RCC 7860 (cell line): Measurements from ENCODE around the gene KCNQ5.
"Not testable (repeated sequence)": the region's sequence is repeated elsewhere in the genome, so short reads cannot be mapped to it uniquely, and the experiment has no call there.

Experiments used
- DNase-seq: peaks from one replicate; pipeline ENCODE4 v3.0.0-alpha.2; 2015; ENCODE audit warnings: low spot score
- FAIRE-seq: peaks from 2 replicates; lab custom pipeline; 2012; peaks lifted over from hg19 to GRCh38; lab: Jason Lieb, UNC

The KCNQ5 gene

GRCh38 chr6:73216859-73217258 lies 595.0 kb downstream of the KCNQ5 start:
- DNase-seq (no peak), FAIRE-seq (no peak)

GRCh38 chr6:73225396-73225795 lies 603.5 kb downstream of the KCNQ5 start, which contains the start of gene KHDC1L:
TSS of gene KHDC1L (minus strand) at chr6:73225496. CDS start at chr6:73225408, 88 bp downstream.
- FAIRE-seq, result no peak
- no peak for DNase-seq

GRCh38 chr6:73227606-73228255 lies 605.9 kb downstream of the KCNQ5 start:
- FAIRE-seq (no peak), DNase-seq (no peak)

GRCh38 chr6:73231986-73232391 lies 610.1 kb downstream of the KCNQ5 start:
- no peak for FAIRE-seq
- no peak for DNase-seq

- no peak for FAIRE-seq
- no peak for DNase-seq
Observed at GRCh38 chr6:73233048-73233447, 611.2 kb downstream of the KCNQ5 start.

- not testable (repeated sequence) for FAIRE-seq, DNase-seq
Observed at GRCh38 chr6:73233971-73234370, 612.1 kb downstream of the KCNQ5 start.

- DNase-seq (no peak), FAIRE-seq (no peak)
Observed at GRCh38 chr6:73234733-73235132, 612.9 kb downstream of the KCNQ5 start.

GRCh38 chr6:73236144-73236750 lies 614.4 kb downstream of the KCNQ5 start:
- DNase-seq, result peak; percentile 40
- no peak for FAIRE-seq

GRCh38 chr6:73240730-73241129 lies 618.9 kb downstream of the KCNQ5 start:
- DNase-seq, result no peak

GRCh38 chr6:73242001-73242400 lies 620.1 kb downstream of the KCNQ5 start:
- DNase-seq (no peak), FAIRE-seq (no peak)

More at GRCh38 chr6:73240730-73241129, 618.9 kb downstream of the KCNQ5 start:
- FAIRE-seq, result no peak
